TTC549 (cell line): ENCODE measurements around the gene UBR4.

Source experiments
- FAIRE-seq: peaks from 2 replicates; lab custom pipeline; 2012; peaks lifted over from hg19 to GRCh38; lab: Jason Lieb, UNC

Gene UBR4

DNA sequence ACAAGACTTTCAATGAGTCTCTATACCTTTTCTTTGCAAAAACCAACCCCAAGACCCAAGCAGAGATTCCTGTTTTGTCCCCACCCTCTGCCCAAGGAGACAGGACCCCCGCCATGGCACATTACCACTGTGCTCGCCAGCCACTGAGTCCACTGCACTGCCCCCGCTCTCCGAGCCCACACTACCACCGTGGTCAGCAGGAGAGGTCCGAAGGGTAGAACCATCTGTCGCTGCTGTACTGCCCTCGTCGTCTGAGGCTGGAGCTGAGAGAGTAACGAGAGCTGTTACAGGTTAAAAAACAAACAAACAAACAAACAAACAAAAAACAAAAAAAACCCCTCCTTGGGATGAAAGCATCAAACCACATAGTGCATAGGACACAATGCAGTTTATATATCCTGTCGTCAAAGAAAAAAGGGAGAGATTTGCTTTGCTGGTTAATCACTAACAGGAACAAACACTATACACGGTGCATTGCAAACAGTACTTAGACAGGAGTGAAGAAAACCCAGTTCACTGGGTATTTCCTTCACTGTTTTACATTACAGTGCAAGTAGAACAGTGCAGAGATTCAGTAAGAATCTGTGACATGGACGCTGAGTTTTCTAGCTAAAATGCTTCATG lies 71.0 kb downstream of the UBR4 start:
- no peak for FAIRE-seq

DNA sequence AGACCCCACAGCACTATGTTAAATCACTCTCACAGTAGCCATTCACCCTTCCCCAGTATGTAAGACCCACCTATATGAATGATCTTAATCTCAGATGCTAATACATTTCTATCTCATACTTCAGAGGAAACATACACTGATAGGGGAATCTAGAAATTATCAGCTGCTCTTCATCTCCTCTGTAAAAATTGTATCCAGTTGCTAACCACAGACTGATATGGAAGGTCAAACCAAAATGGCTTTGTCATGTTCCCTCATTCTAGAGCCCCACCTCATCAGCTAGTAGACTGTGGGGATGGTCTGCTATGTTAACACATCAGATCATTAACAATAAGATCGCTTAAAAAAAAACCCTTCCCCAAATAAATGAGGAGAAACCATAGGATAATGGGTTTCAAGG lies 71.7 kb downstream of the UBR4 start:
- no peak for FAIRE-seq

DNA sequence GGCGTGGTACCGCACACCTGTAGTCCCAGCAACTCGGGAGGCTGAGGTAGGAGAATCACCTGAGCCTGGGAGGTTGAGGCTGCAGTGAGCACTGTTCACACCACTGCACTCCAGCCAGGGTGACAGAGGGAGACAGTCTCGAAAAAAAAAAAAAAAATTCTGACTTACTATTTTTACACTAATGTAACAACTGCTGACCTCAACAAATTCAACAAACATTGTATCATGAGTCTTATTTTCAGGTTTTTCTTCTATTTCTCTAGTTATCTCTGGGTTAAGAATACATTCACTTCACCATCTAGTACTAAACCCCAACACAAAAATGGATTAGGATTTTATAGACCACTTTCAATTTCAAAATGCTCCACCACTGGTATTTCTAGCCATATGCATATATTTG lies 72.9 kb downstream of the UBR4 start:
- no peak for FAIRE-seq

DNA sequence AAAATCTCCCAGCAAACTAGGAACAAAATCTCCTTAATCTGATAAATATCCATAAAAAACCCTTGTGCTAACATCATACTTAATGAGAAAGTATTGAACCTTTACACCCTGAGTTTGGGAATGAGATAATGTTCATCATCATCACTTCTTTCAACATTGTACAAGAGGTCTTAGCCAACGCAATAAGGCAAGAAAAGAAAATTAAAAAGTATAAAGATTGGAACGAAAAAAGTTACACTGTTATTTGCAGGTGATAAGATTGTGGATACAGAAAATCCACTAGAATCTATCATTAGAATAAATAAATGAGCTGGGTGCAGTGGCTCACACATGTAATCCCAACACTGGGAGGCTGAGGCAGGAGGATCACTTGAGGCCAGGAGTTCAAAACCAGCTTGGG lies 76.7 kb downstream of the UBR4 start:
- FAIRE-seq, result no peak

DNA sequence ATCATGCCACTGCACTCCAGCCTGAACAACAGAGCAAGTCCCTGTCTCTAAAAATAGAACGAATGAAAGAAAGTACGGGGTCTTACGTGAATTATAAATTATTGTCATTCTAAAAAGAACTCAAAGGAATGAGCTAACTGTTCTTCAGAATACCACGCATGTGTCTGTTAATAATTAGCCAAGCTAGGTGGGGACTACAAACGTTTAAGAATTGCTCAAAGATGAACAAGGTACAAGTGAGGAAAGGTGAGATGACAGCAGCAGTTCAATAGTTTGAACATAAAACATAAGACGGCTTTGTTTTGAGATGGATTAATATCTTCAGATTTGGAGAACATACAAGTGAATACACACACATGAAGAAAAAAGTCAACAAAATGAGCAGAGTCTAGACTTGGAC lies 79.6 kb downstream of the UBR4 start:
- FAIRE-seq, result no peak

DNA sequence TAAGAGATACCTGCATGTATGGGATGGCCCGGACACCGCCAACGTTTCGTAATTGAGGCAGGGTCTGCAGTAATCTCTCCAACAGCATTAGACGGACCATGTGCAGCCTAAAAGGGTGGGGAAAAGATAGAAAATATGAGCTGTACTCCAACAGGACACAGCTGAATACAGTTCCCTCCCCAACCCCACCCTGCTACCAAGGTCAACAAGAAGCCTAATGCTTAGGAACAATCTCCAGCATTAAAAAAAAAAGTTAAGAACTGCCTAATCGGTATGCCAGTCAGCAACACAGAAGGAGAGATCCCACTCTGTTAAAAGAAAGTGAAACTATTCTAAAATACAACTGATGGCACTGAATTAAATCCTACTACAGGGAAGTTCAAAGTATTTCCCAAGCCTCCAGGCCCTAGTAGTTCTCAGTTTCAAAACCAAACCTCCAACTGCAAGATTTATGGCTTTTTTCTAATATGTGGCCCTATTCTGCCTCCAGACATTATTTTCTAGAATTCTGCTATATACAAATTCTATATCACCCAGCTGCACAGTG lies 81.0 kb downstream of the UBR4 start:
- FAIRE-seq, result no peak

DNA sequence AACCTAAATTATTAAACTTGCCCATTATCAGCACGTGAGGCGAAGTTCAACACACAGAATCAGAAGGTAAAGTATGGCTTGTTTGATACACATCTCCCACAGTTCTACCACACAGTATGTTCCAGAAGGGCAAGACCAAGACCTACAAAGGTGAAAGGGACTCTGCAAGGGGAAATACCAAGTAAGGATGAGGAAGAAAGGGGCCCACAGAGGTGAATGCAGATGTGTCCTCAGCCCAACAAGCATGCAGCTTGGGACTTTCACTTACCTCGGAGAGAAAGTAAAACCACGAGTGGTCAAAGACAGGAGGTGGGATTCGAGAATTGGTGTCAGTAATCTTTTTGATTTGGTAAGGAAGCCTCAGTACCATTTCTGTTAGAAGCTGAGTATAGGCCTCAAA lies 85.8 kb downstream of the UBR4 start:
- FAIRE-seq, result no peak

DNA sequence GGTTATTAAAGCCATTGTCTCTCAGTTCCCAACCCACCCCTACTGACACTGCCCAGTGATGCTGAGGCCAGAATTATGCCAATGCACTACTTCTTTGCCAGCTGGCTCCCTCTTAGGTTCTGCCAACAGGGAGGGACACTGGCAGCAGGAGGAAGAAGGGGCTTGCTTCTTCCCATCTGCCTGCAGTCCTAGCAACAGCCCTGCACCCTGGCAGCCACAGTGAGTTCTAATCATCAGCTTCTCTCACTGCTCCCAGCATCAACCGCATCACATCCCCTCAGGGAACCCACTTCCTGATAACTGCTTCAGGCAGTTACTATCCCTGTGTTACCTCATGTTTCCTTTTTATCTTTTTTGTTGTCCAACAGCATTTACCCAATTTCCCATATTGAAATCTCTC lies 86.2 kb downstream of the UBR4 start:
- FAIRE-seq, result no peak

DNA sequence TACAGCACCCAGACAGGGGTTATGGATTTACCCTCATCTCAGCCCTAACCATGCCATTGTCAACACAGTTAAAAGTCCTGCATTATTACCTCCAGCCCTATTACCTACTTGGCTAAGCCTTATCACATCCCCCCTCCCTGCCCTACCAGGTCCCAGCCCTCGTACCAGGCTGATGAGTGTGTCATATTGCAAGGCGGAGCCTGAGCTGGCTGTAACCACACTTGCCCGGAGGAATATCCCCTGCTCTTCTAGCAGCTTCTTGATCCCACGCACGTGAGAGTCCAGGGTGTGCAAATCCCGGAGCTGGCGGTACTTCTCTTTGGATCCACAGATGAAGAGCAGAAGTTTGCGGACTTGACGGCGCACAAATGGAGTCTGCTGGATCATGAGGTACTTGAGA lies 87.4 kb downstream of the UBR4 start:
- FAIRE-seq, result no peak

DNA sequence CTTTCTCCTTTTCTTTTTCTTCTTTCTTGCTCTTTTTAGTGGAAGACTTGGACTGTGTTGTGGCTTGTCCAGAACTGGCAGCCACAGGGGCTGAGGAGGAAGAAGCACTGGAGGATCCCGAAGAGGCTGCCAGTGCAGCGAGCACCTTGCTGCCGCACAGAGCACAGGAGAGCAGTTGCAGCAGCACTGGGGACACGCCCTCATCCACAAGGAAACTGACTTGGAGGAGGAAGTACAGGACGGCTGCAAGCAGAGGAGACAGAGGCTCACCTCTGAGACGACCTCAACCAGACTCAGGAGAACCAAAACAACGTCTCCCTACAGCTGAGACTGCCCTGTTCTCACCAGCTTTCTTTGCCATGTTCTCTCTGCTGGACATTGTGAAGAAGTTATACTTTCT lies 88.9 kb downstream of the UBR4 start:
- no peak for FAIRE-seq

DNA sequence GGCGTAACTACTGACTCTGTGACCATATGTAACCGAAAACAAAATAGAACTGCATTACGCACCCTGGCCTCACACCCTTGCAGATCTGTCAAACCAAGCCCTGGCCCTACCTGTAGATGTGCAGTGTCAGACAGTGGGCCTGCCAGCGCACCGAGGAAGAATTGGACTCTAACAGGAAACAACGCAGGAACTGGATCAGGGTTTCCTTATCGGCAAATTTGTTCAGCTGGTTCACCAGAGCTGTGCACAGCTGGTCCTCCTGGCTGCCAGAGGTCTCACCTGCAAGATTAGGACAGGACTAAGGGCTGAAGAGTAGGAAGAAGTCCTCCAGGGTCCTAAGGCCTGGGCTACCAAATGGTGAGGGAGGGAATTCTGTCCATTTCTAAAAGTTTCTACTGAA lies 90.0 kb downstream of the UBR4 start:
- no peak for FAIRE-seq

DNA sequence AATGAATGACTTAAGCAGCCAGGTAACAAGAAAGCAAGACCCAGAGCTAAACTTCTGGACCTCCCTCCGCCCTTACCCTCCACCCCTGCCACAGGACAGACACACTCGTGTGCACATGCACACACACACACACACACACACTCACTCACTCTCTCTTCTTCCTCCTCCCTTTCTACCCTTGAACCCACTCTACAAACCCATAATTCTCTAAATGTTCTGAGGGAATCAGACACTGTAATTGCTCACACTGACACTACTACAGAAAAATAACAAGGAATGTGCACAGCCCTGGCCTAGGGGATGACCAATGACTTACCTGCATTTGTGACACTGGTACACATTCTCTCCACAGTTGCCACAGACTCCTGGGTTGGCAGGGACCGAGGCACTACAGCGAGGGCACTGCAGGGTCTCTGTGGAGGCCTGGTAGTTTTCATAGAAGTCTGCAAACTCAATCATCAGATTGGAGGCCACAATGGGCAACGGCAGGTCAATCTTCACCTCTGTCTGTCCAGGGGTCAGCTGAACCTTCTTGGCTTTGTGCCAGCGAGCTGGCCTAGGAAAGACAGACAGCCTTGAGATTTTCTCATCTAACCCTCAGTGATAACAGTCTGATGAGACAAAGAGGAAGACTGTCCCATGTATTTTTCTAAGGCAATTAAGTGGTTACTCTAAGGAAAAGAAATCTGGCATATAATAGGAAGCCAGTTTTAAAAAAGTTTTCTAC lies 94.8 kb downstream of the UBR4 start:
- FAIRE-seq, result no peak

DNA sequence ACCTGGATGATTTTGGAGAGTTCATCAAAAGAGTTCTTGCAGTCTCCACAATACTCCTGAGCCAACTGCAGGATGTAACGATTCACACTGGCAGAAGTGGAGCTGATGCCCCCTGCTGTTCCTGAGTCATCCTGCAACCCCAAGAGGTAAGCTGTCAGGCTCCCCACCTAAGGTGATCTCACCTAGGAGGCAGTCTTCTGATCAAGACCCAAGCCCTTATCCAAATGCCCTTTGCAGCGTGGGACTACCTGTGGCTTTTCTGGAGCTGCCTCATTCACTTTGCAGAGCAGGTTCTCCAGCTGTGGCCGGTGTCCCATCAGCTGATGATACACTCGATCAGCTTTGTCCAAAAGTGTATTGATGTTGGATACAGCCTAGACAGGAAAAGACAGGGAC lies 96.4 kb downstream of the UBR4 start:
- FAIRE-seq, result no peak

DNA sequence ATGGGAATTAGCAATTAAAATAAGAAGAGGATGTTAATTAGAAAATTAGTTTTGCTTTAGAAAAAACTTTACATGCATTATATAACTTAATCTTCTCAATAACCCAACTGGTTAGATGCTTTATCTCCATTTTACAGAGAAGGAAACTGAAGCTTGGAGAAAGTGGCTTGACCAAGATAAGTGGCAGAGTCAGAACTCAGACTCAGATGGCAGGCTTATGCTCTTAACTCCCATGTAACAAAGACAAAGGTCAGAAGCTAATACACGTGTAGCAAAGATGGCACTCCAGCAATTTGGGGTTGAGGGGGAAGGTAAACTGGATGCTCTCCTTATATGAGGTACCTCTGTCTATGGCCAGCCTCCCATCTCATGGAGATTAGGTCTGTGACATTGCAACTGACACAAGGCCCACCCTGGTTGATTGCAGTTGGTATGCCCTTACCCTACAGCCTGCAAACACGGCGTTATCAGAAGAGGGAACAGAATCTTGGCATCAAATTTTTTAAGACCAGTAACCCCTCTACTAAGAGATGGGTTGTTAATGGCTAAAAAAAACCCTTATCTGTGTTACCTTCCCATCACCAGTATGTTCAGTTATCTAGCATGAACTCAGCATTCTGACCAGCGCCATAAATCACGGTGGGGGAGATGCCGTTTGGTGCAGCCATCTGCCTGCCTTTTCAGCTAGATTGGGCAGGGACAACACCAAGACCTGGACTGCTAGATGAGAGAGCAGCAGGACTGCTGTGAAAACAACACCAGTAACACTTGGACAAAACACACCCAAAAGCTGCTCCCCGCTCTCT lies 97.0 kb downstream of the UBR4 start:
- no peak for FAIRE-seq

DNA sequence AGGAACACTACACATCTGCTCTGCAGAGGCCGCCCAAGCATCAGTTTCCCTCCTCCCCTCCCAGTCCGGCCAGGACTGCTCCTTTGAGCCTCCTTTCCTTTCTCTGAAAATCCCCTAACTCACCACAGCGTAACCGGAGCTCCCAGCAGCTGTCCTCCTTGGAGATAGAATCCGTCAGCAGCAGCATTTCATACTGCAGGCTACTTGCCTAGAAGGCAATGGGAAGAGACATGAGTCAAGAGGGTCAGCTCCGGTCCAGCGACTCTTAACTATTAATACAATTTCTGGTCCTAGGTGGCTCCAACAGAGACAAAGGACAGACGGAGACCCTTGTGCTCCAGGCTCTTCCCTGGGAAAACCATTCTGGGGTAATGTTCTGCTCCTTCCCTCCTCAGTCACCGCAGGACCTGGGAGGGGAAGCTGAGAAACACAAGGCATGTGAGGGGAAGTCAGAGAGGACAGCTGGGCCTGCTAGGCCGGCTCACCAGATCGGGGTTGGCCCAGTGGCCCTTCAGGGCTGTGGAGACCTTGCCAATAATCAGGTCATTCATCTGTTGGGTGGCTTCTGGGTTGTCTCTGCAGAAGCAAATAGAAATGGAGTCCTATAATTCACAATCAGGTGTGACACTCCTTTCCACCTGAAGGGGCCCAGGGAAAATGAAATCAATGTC lies 99.7 kb downstream of the UBR4 start:
- no peak for FAIRE-seq

DNA sequence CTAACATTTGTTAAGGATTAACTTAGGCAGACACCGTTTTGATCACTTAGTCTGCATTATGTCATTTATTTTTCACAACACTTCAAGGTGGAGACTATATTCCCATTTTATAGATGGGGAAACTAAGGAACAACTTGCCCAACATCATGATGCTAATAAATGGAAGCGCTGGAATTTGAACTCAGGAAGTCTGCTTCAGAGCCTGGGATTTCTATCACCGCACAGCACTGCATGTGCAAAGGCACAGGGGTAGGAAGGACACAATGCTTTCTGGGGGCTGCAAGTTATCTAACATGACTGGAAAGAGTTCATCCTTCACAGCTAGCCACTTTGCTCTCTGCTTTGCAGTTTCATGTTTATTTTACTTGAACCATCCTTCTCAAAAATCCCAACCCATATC lies 100.5 kb downstream of the UBR4 start:
- FAIRE-seq, result no peak

DNA sequence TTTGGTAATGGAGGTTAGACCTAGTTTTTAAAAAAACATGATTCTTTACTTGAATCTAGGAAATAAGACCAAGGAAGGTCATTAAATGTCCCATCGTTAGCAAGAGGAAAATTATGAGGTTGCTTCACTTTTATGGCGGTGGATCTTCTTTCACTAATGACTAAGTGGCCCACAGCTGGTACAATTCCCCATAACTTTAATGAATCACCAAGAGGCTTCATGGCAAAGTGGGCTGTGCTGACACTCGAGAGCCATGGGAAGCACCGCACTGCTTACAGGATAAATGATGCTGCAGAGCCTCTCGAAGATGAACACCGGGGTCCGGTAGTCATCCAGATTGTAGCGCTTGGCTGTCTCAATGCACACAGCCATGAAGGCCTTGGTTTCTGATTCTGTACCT lies 108.8 kb downstream of the UBR4 start:
- FAIRE-seq, result no peak

DNA sequence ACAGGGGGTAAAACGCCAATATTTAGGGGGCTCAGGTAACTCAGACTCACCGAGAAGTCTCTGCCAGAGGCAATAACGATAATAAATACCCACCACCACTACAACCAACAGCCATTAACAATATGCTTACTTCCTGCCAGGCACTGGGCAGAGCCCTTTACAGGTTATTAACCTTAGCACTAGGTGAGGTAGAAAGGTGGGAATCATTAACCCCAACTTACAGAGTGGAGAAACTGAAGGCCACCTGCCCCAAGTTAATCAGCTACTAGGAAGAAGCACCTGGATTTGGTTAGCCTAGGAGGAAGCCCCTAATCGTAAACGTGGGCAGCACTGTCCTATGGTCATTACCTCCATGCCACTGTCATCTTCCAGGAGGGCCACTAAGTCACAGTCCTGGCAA lies 110.0 kb downstream of the UBR4 start:
- FAIRE-seq, result no peak

DNA sequence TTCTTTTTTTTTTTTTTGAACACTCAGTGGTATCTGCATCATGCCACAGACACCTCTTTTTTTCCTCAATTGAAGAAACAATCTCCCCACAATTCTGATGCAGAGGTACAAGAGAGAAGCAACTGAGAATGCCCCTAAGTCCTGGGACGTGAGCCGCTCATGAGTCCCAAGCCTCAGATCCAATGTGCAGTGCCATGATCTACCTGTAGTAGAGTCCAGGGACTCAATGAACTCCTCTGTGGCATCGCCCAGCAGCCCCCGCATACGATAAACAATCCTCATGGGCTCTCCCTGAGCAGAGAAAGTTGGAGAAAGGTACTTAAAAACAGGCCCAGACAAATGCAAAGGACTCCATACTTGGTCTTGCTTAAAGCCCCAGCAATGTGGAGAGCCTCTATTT lies 113.1 kb downstream of the UBR4 start:
- FAIRE-seq, result no peak

DNA sequence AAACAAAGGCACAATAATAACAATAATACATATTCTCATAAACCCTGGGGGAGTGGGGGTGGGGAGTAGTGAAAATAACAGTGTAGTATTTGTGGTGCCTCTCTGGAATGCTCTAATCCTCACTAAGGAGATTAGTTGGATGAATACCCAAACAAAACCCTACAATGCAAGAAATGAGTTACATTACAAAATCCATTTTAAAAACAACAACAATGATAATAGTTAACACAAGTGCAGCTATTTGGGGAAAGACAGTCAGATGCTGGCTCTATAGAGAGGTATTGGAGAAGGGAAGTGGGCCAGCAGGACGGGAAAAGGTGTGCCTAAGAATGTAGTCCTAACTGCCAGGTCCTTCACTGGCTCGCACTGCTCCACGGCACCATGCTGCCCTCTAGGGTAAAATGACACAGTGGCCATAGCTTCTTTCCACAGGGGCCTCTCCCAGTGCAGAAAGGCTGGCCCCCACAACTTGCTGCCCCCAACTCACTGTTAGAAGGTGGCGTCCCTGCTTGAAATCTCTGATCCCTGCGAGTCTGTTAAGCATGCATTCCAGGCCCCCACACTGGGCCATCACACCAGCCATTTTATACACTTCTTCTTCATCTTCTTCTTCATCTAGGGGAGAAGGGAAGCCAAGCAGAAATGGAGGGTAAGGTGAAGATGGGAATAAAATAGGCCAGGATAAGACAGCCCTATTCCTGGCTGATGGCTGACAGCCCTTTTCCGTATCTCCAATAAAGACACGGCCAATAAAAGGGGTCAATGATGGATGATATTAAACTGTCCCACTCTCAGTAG lies 113.8 kb downstream of the UBR4 start:
- FAIRE-seq, result no peak

DNA sequence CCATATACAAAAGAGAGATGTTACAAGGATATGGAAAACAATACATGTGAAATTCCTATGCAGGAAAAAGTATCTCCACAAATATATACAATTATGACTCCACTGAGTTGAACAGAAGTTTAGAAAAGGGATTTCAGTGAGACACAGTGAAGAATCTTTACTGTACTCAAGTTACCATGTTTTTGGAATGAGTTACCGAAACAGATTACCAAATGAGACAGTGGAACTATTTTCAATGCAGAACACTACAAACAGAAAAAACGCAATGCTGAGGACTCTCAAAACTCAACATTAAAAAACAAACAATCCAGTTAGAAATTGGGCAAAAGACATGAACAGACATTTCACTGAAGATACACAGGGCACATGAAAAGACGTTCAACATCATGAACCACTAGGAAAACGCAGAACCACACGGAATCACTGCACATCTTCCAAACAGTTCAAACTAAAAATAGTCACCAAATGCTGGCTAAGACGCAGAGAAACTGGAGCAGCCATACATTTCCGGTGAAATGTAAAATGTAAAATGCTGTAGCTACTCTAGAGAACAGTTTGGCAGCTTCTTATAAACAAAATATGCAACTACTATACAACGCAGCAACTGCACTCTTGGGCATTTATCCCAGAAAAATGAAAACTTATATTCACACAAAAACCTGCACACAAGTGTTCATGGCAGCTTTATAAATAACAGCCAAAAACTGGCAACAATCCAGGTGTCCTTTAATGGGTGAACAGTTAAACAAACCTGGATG lies 118.7 kb downstream of the UBR4 start:
- no peak for FAIRE-seq
